GM18519 (cell line): ENCODE measurements around the gene ALKBH3.

Experiments
- ATAC-seq: cut with Tn5 transposase; IDR thresholded peaks from one replicate; pipeline ENCODE4 v1.9.1; 2021; ENCODE audit warnings: mild to moderate bottlenecking, moderate library complexity; ENCODE audit not compliant: unreplicated experiment, low FRiP score

Gene ALKBH3

GRCh38 chr11:43934601-43935423 lies 54.2 kb downstream of the ALKBH3 start:
- ATAC-seq, result no peak

GRCh38 chr11:43935424-43935979 lies 54.9 kb downstream of the ALKBH3 start:
- no peak for ATAC-seq

- no peak for ATAC-seq
Observed at GRCh38 chr11:43936076-43936475, 55.4 kb downstream of the ALKBH3 start.

GRCh38 chr11:43937434-43938411 lies 57.1 kb downstream of the ALKBH3 start:
- no peak for ATAC-seq

- no peak for ATAC-seq
Observed at GRCh38 chr11:43941257-43941994, 60.8 kb downstream of the ALKBH3 start.

- ATAC-seq, result no peak
Observed at GRCh38 chr11:43942662-43943371, 62.2 kb downstream of the ALKBH3 start.

GRCh38 chr11:43943372-43943930 lies 62.8 kb downstream of the ALKBH3 start:
- no peak for ATAC-seq

- no peak for ATAC-seq
Observed at GRCh38 chr11:43943931-43944751, 63.5 kb downstream of the ALKBH3 start.

- ATAC-seq, result no peak
Observed at GRCh38 chr11:43944761-43945311, 64.2 kb downstream of the ALKBH3 start.

- no peak for ATAC-seq
Observed at GRCh38 chr11:43947003-43947500, 66.4 kb downstream of the ALKBH3 start.

- no peak for ATAC-seq
Observed at GRCh38 chr11:43947815-43948214, 67.2 kb downstream of the ALKBH3 start.

- no peak for ATAC-seq
Observed at GRCh38 chr11:43948341-43949225, 68.0 kb downstream of the ALKBH3 start.

GRCh38 chr11:43950311-43950855 lies 69.8 kb downstream of the ALKBH3 start:
- no peak for ATAC-seq

- ATAC-seq, result no peak
Observed at GRCh38 chr11:43951231-43951630, 70.6 kb downstream of the ALKBH3 start.

GRCh38 chr11:43952020-43952400 lies 71.4 kb downstream of the ALKBH3 start:
- ATAC-seq, result no peak

GRCh38 chr11:43952401-43953342 lies 72.0 kb downstream of the ALKBH3 start:
- ATAC-seq, result no peak
